ENCODE measurements around the gene LOXL3.

LOXL3 gene

GRCh38 chr2:74553892-74554819, at the start of gene LOXL3, which contains the start of gene DOK1:
LOXL3 (minus strand) TSS chr2:74553942; CDS start chr2:74552634, 1,308 bp downstream.
DOK1 (plus strand) TSS chr2:74554720; CDS start chr2:74554755, 35 bp downstream.
- DNase-seq, result peak; percentile 83

- no peak for DNase-seq
These were observed 49.0 kb upstream of the LOXL3 start for GRCh38 chr2:74602586-74603281.

GRCh38 chr2:74599676-74600075, 45.9 kb upstream of the LOXL3 start:
- no peak for DNase-seq

GRCh38 chr2:74597410-74597809, 43.7 kb upstream of the LOXL3 start:
- DNase-seq, result no peak

GRCh38 chr2:74596584-74596983, 42.8 kb upstream of the LOXL3 start:
- DNase-seq, result no peak

- DNase-seq, result no peak
These were observed 40.4 kb upstream of the LOXL3 start for GRCh38 chr2:74593826-74594772.

- no peak for DNase-seq
These were observed 34.9 kb upstream of the LOXL3 start for GRCh38 chr2:74588664-74589063.

GRCh38 chr2:74587664-74588277, 34.0 kb upstream of the LOXL3 start:
- peak; percentile 53 for DNase-seq

- DNase-seq, result no peak
These were observed 31.9 kb upstream of the LOXL3 start for GRCh38 chr2:74585406-74586185.

GRCh38 chr2:74584088-74584645, 30.4 kb upstream of the LOXL3 start:
- DNase-seq, result peak; percentile 31

GRCh38 chr2:74583504-74583903, 29.8 kb upstream of the LOXL3 start:
- DNase-seq, result no peak

GRCh38 chr2:74582184-74582583, 28.4 kb upstream of the LOXL3 start:
- no peak for DNase-seq

- DNase-seq, result no peak
These were observed 27.7 kb upstream of the LOXL3 start for GRCh38 chr2:74581463-74581862.

GRCh38 chr2:74578408-74578807, 24.7 kb upstream of the LOXL3 start:
- no peak for DNase-seq

GRCh38 chr2:74577448-74577847, 23.7 kb upstream of the LOXL3 start:
- DNase-seq, result no peak

GRCh38 chr2:74576863-74577229, 23.1 kb upstream of the LOXL3 start:
- DNase-seq, result no peak

- DNase-seq, result no peak
These were observed 22.6 kb upstream of the LOXL3 start for GRCh38 chr2:74576211-74576862.

- no peak for DNase-seq
These were observed 21.6 kb upstream of the LOXL3 start for GRCh38 chr2:74575320-74575719.

GRCh38 chr2:74573747-74574562, 20.2 kb upstream of the LOXL3 start:
- DNase-seq, result no peak
